ENCODE measurements around the gene CFAP299.

GRCh38 chr4:80776168-80776567 lies 440.6 kb downstream of the CFAP299 start:
- no peak for TF ChIP-seq POLR2A (IDR thresholded peaks at IDR 0.05; ENCODE audit: control extremely low read depth in 1 of 2, low read depth in 2 of 2, low read length in 2 of 2)
- no peak for TF ChIP-seq SIN3A (conservative IDR thresholded peaks at IDR 0.05 in 1 of 2, IDR thresholded peaks at IDR 0.05 in 1 of 2; ENCODE audit: low read depth in 1 of 2, low read length in 2 of 2)
- TF ChIP-seq RAD21 (IDR thresholded peaks at IDR 0.05 in 1 of 2, conservative IDR thresholded peaks at IDR 0.05 in 1 of 2; ENCODE audit: low read depth in 2 of 2, low read length in 2 of 2) = no peak
- no peak for TF ChIP-seq CEBPB (IDR thresholded peaks at IDR 0.05; ENCODE audit: low read depth, low read length)
- no peak for TF ChIP-seq CTCF (IDR thresholded peaks at IDR 0.05; ENCODE audit: control extremely low read depth in 1 of 3, insufficient read depth in 1 of 3, low read depth in 1 of 3, low read length in 3 of 3)
- no peak for TF ChIP-seq MAX (IDR thresholded peaks at IDR 0.05)
- no peak for TF ChIP-seq SP1 (IDR thresholded peaks at IDR 0.05; ENCODE audit: low read depth, low read length)
- TF ChIP-seq SIX5 (IDR thresholded peaks at IDR 0.05; ENCODE audit: low read depth, low read length) = no peak
- TF ChIP-seq EP300 (IDR thresholded peaks at IDR 0.05; ENCODE audit: borderline replicate concordance in 1 of 2, low read depth in 2 of 2, low read length in 2 of 2) = no peak
